PC-3 (cell line): ENCODE measurements around the gene OPHN1. TPM values are rescaled to one million over a fixed set of nuclear protein-coding genes. Genes with fewer than 3 reads are reported as not detected.
A peak's percentile ranks its signal among the peaks of the same experiment; 100 is the strongest.

ENCODE experiments used
- ATAC-seq: fragments of 200-7000 bp; cut with Tn5 transposase; 2 replicates; pipeline ENCODE4 v1.9.1; 2020; ENCODE audit warnings: mild to moderate bottlenecking, moderate library complexity
- BruUV-seq: library from RNA; stranded (reverse); fragments of 400-500 nt; replicated peaks from 2 replicates; lab custom pipeline; 2021; lab: Mats Ljungman, UMichigan
- CTCF ChIA-PET: fragments of 300-600 bp; sonication (Branson Sonifier 250); formaldehyde crosslinking; loops from one replicate; lab custom pipeline; 2022; ENCODE audit warnings: antibody characterized with exemption; lab: Charles Lee
- POLR2A ChIA-PET: fragments of 300-600 bp; sonication (Branson Sonifier 250); formaldehyde crosslinking; loops from one replicate; lab custom pipeline; 2022; ENCODE audit warnings: antibody characterized with exemption; ENCODE audit not compliant: unreplicated experiment; lab: Charles Lee
- DNase-seq: peaks from one replicate; pipeline ENCODE4 v3.0.0-alpha.2; 2015
- H2AFZ ChIP-seq: fragments of 300-600 bp; sonication (generic); 2 replicates; pipeline ENCODE4 v1.6.0; 2016; ENCODE audit warnings: antibody characterized with exemption, low read length
- H3F3A ChIP-seq: fragments of 300-600 bp; sonication (generic); one replicate; pipeline ENCODE4 v1.6.0; 2017; ENCODE audit warnings: antibody characterized with exemption, low read length, control low read depth, mild to moderate bottlenecking; ENCODE audit not compliant: unreplicated experiment
- H3K27ac ChIP-seq: fragments of 300-600 bp; sonication (generic); 2 replicates; pipeline ENCODE4 v1.5.1; 2016; ENCODE audit warnings: mild to moderate bottlenecking, low read length
- H3K27me3 ChIP-seq: fragments of 300-600 bp; sonication (generic); 2 replicates; pipeline ENCODE4 v1.6.1; 2016; ENCODE audit warnings: low read length, mixed read lengths
- H3K36me3 ChIP-seq: fragments of 300-600 bp; sonication (generic); 2 replicates; pipeline ENCODE4 v1.6.1; 2016; ENCODE audit warnings: low read depth, mixed run types, low read length, mixed read lengths
- H3K4me1 ChIP-seq: fragments of 300-600 bp; sonication (generic); 2 replicates; pipeline ENCODE4 v1.5.1; 2016; ENCODE audit warnings: low read length; ENCODE audit not compliant: insufficient read depth
- H3K4me2 ChIP-seq: fragments of 300-600 bp; sonication (generic); 2 replicates; pipeline ENCODE4 v1.6.0; 2016; ENCODE audit warnings: low read length
- H3K4me3 ChIP-seq: fragments of 300-600 bp; sonication (generic); 2 replicates; pipeline ENCODE4 v1.5.1; 2016; ENCODE audit warnings: mild to moderate bottlenecking, low read length, mixed read lengths
- H3K79me2 ChIP-seq: fragments of 300-600 bp; sonication (generic); 2 replicates; pipeline ENCODE4 v1.6.1; 2017; ENCODE audit warnings: low read length, mixed read lengths
- H3K9ac ChIP-seq: fragments of 300-600 bp; sonication (generic); 2 replicates; pipeline ENCODE4 v1.6.0; 2016; ENCODE audit warnings: mild to moderate bottlenecking, low read length
- H3K9me2 ChIP-seq: fragments of 300-600 bp; sonication (generic); replicated peaks from 2 replicates; pipeline ENCODE4 v1.6.1; 2016; ENCODE audit warnings: mixed run types, low read length, mixed read lengths
- H3K9me3 ChIP-seq: fragments of 300-600 bp; sonication (generic); 2 replicates; pipeline ENCODE4 v1.6.1; 2016; ENCODE audit warnings: low read length, mixed read lengths
- H4K20me1 ChIP-seq: fragments of 300-600 bp; sonication (generic); 2 replicates; pipeline ENCODE4 v1.6.1; 2016; ENCODE audit warnings: low read length, mixed read lengths
- EZH2 ChIP-seq: fragments of 300-600 bp; sonication (generic); IDR thresholded peaks from one replicate; pipeline ENCODE4 v1.6.1; 2017; ENCODE audit warnings: antibody characterized with exemption, mild to moderate bottlenecking, low read length; ENCODE audit not compliant: unreplicated experiment
- EZH2phosphoT487 ChIP-seq: fragments of 300-600 bp; sonication (generic); IDR thresholded peaks from 2 replicates; pipeline ENCODE4 v1.6.1; 2018; ENCODE audit warnings: mild to moderate bottlenecking, antibody characterized with exemption, low read length, borderline replicate concordance
- intact Hi-C: fragments of 100-400 bp; cut with micrococcal nuclease; formaldehyde crosslinking; loops from 2 replicates; pipeline ENCODE4 v1.9.0; 2023
- total RNA-seq: library from RNA; depleted of rRNA; stranded (reverse); fragments of >200 nt; gene quantifications from 2 replicates; pipeline ENCODE4 v1.2.3, GENCODE V29; 2014
- TF ChIP-seq, protein P1 (sequence below): fragments of 300-600 bp; sonication (generic); conservative IDR thresholded peaks from 2 replicates; pipeline ENCODE4 v1.5.1; 2017; ENCODE audit warnings: antibody characterized with exemption, low read depth, mild to moderate bottlenecking, low read length

Gene OPHN1
- total RNA-seq, 1 experiment from 2014 or later, result 6.0 TPM

DNA sequence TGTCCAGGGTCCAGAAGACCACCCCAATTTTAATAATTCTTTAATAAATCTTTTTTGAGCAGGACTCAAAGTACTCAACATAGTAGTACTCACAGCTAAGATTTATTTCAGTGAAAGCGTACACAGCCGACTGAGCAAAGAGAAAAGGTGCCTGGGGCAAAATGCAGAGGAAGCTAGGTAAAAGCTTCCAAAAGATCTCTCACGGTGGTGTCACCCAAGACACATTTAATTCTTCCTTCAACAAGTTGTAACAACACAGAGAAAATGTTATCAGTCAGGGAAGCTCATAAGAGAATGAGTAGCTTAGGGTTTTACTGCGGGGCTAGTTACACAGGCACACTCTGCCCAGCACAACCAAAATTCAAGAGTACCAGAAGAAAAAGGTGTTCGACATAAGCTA is 201.1 kb downstream of the OPHN1 start:
- Histone ChIP-seq H3K79me2 (no peaks in the 10 kb centered on the region), H3F3A (no peaks in the 10 kb centered on the region), H3K9me3 (no peaks in the 10 kb centered on the region), H3K36me3 (no peaks in the 10 kb centered on the region), H3K4me2 (no peak overlapping the region), H3K9ac (no peak overlapping the region), H3K4me1 (no peaks in the 10 kb centered on the region), H3K27me3 (no peaks in the 10 kb centered on the region), H2AFZ (no peak overlapping the region), H3K27ac (no peak overlapping the region), H3K4me3 (no peak overlapping the region), H4K20me1 (no peaks in the 10 kb centered on the region), H3K9me2 (no peaks in the 10 kb centered on the region)
- ATAC-seq, result peak; percentile 49
- TF ChIP-seq, protein P1, sequence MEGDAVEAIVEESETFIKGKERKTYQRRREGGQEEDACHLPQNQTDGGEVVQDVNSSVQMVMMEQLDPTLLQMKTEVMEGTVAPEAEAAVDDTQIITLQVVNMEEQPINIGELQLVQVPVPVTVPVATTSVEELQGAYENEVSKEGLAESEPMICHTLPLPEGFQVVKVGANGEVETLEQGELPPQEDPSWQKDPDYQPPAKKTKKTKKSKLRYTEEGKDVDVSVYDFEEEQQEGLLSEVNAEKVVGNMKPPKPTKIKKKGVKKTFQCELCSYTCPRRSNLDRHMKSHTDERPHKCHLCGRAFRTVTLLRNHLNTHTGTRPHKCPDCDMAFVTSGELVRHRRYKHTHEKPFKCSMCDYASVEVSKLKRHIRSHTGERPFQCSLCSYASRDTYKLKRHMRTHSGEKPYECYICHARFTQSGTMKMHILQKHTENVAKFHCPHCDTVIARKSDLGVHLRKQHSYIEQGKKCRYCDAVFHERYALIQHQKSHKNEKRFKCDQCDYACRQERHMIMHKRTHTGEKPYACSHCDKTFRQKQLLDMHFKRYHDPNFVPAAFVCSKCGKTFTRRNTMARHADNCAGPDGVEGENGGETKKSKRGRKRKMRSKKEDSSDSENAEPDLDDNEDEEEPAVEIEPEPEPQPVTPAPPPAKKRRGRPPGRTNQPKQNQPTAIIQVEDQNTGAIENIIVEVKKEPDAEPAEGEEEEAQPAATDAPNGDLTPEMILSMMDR, result no peak
- TF ChIP-seq EZH2 (no peak), EZH2phosphoT487 (no peak)
- BruUV-seq, result no TSS peak
- ChIA-PET POLR2A (no interaction called here), CTCF (no interaction called here)
- DNase-seq, result peak; percentile 14
- intact Hi-C loops, result loop anchor here (10.0 kb wide), 1 partner anchor 63 kb away; no protein-coding TSS in a partner anchor

DNA sequence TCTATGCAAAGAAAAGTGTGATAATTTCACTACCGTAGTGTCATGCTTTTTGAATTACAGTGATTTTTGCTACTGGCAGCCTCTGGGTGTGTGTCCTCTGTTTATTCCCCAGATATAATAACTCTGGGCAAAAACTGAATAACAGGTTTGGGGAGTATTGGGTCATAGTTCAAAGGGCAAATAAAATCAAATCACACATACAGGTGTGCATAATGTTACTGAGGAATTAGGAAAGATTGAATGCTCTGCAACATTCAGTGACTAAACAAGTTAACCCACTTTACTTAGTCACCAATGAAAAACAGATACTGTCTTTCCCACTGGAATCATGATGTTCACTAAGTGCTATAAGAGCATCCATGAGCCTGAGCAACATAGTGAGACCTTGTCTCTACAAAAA is 224.3 kb downstream of the OPHN1 start:
- CTCF ChIA-PET, result no interaction called here
- intact Hi-C loops, result no loop called here
- no peak for ATAC-seq

DNA sequence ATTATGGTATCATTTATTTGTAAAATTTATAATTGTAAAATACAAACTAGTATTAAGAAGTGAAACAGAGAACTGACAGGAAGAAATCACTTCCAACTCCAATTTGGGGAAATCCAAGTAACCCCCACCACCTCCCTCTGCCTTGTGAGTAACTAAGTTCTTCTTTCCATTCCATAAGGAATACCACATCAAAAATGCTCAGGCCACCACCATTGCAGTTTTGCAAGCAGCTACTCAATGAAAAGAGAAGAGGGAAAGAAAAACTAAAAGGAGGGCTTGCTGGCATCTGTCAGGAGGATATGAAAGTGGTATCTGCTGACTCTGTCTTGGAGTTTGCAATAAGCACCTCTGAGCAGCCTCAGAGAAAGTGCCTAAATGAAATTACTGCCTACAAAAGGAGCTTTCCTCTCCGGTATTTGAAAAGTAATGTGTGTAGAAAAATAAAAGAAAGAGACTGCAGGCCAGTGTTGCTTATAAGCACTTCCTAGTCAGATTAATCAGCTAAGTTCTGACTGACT is 228.7 kb downstream of the OPHN1 start:
- Histone ChIP-seq H3K27ac (no peak overlapping the region), H3K9me3 (no peaks in the 10 kb centered on the region), H3K9ac (no peak overlapping the region), H3K4me3 (no peak overlapping the region), H4K20me1 (no peaks in the 10 kb centered on the region), H3F3A (no peaks in the 10 kb centered on the region), H3K27me3 (no peaks in the 10 kb centered on the region), H3K4me2 (no peak overlapping the region), H3K9me2 (no peaks in the 10 kb centered on the region), H3K79me2 (no peaks in the 10 kb centered on the region), H3K36me3 (no peaks in the 10 kb centered on the region), H2AFZ (no peak overlapping the region), H3K4me1 (no peaks in the 10 kb centered on the region)
- CTCF ChIA-PET, result no interaction called here
- intact Hi-C loops, result no loop called here
- ATAC-seq, result no peak
- TF ChIP-seq, protein P1, result no peak
- no peak for TF ChIP-seq EZH2phosphoT487
- no peak for TF ChIP-seq EZH2
- POLR2A ChIA-PET, result no interaction called here
- no TSS peak for BruUV-seq
- no peak for DNase-seq

More for the DNA sequence above, 224.3 kb downstream of the OPHN1 start:
- Histone ChIP-seq H3K9me3 (no peaks in the 10 kb centered on the region), H3F3A (no peaks in the 10 kb centered on the region), H3K27me3 (no peaks in the 10 kb centered on the region), H3K36me3 (no peaks in the 10 kb centered on the region), H3K79me2 (no peaks in the 10 kb centered on the region), H3K4me2 (no peak overlapping the region), H2AFZ (no peak overlapping the region), H4K20me1 (no peaks in the 10 kb centered on the region), H3K4me3 (no peak overlapping the region), H3K4me1 (no peaks in the 10 kb centered on the region), H3K27ac (no peak overlapping the region), H3K9ac (no peak overlapping the region), H3K9me2 (no peaks in the 10 kb centered on the region)
- TF ChIP-seq EZH2, result no peak
- TF ChIP-seq, protein P1, result no peak
- no peak for TF ChIP-seq EZH2phosphoT487
- TSS peak; percentile 2 for BruUV-seq
- POLR2A ChIA-PET, result no interaction called here
- DNase-seq, result no peak
